GM13977 (cell line): ENCODE data around the gene SLC7A8.

Experiments used
- DNase-seq: peaks from one replicate; pipeline ENCODE4 v3.0.0; 2012; ENCODE audit warnings: low spot score
- in situ Hi-C: fragments of 300-500 bp; cut with MboI; formaldehyde crosslinking; loops from one replicate; pipeline ENCODE4 v1.12.0; 2022; ENCODE audit warnings: low sequenced_read_pairs, low pct_unique_long_range_greater_than_20kb, mixed read lengths, inconsistent platforms; ENCODE audit not compliant: unreplicated experiment
- TF ChIP-seq, protein P1 (sequence below): IDR thresholded peaks from 2 replicates; pipeline ENCODE4 v1.5.1; 2012; ENCODE audit warnings: mild to moderate bottlenecking, control low read depth; ENCODE audit not compliant: insufficient read depth; ENCODE audit errors: extremely low read depth, missing control alignments

Gene SLC7A8

DNA sequence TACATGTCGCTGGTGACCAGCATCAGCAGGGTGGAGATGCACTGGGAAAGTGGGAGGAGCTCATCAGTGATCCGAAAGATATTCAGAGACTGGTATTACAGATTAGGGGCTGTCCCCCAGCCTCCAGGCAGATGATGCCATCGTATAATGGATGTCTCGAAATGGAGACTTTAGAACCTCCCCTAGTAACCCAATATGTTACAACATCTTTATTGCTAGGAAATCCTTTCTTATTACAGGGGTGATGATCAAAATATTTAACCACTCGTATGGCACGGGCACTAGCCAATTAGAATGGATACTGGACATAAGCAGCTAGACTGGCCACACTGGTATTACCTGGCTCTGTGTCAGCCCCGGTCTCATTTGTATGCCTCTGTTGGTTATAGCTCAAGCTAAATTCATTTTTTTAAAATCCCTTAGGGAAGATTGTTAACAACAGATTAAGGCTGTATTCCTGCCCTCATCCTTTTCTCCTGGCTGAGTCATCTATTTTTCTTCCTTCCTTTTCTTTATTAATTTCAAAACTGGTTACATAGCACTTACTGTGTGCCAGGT lies 53.6 kb downstream of the SLC7A8 start:
- in situ Hi-C loops: loop anchor here (10.0 kb wide), 1 partner anchor 55 kb away; the partner anchor contains the start of gene SLC7A8
- no peak for DNase-seq
- TF ChIP-seq, protein P1, sequence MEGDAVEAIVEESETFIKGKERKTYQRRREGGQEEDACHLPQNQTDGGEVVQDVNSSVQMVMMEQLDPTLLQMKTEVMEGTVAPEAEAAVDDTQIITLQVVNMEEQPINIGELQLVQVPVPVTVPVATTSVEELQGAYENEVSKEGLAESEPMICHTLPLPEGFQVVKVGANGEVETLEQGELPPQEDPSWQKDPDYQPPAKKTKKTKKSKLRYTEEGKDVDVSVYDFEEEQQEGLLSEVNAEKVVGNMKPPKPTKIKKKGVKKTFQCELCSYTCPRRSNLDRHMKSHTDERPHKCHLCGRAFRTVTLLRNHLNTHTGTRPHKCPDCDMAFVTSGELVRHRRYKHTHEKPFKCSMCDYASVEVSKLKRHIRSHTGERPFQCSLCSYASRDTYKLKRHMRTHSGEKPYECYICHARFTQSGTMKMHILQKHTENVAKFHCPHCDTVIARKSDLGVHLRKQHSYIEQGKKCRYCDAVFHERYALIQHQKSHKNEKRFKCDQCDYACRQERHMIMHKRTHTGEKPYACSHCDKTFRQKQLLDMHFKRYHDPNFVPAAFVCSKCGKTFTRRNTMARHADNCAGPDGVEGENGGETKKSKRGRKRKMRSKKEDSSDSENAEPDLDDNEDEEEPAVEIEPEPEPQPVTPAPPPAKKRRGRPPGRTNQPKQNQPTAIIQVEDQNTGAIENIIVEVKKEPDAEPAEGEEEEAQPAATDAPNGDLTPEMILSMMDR: no peak

DNA sequence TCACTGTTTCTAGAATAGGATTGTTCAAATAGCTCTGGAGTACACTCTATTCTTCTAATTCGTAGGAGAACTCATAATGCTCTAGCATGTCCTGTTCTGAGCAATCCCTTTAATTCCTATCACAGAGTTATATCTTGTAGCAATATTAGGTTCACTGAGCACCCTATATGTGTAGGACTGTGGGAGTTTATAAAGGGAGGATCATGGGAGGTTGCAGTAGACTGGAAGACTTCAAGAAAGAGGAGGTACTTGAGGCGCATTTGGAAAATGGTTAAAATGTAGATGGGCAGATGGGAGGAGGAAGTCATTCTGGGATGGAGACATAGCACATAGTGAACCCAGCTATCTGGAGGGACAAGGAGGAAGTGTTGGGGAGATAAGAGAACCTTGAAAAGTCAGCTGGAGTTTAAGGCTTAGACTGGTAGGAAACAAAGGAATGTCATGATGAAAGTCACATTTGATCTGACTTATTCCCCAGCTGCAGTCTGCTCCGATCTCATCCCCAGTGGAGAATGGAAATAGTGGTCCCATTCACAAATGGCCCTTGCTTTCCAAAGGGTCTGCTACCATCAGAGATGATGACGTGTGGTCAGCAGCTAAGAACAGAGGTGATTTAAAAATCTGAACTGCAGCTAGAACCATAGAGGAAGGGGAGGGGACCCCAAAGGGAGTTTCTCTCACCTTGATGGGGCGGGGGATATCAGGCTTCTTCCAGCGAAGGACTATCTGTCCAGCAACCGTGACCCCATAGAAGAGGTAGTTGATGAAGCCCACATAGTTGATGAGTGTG lies 54.3 kb downstream of the SLC7A8 start:
- in situ Hi-C loops: loop anchor here (10.0 kb wide), 1 partner anchor 56 kb away; the partner anchor contains the start of gene SLC7A8
- TF ChIP-seq, protein P1: no peak
- no peak for DNase-seq

DNA sequence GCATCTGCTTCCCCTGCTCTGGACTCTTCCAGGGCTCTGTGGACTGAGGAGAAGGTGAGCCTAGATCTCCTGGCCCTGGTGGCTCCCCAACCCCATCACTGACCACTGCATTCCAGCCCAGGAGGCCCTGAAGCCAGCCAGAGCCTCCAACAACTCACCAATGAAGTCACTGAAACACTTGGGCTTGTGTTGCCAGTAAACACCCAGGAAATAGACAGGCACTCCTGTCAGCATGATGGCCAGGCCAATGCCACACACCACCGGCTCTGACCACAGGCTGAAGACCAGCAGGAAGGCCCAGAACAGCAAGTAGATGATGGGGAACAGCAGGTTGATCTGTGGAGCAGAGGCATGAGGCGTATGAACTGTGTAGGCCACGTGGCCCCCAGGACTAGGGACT lies 55.6 kb downstream of the SLC7A8 start:
- in situ Hi-C loops: loop anchor here (10.0 kb wide), 1 partner anchor 57 kb away; the partner anchor contains the start of gene SLC7A8
- no peak for DNase-seq
- TF ChIP-seq, protein P1: no peak

DNA sequence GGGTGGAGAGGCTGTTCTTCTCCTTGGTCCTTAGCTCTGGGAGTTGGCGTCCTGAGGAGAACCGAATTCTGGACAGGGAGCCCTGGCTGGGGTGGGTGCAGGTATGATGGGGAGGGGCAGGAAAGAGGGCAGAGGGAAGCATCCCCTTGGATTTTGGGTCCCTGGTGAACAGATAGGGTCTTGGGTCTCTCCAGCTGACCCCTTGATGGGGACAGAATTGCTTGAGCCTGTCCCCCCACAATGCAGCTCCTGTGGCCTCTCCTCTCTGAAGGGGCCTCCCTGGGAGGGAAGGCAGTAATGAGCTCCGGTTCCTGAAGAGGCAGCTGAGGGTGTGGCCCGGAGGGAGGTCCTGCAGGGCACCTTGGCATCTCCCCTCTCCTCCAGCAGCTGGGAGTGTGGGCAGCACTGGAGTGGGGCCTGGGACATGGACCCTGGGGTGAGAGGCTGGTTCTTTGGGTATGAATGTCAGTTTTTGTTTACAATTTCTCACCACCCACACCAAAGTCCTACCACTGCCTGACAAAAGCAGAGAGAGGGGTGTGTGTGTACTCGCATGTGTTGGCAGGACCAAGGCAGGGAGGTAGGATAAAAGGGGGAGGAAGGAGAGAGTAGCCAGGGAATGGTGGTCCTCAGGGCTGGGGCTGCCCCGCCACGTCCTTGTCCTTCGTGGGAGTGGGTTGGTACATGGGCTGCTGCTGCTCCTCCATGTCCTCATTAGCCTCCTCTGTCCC lies 56.7 kb downstream of the SLC7A8 start:
- in situ Hi-C loops: loop anchor here (10.0 kb wide), 1 partner anchor 58 kb away; the partner anchor contains the start of gene SLC7A8
- TF ChIP-seq, protein P1: no peak
- no peak for DNase-seq

DNA sequence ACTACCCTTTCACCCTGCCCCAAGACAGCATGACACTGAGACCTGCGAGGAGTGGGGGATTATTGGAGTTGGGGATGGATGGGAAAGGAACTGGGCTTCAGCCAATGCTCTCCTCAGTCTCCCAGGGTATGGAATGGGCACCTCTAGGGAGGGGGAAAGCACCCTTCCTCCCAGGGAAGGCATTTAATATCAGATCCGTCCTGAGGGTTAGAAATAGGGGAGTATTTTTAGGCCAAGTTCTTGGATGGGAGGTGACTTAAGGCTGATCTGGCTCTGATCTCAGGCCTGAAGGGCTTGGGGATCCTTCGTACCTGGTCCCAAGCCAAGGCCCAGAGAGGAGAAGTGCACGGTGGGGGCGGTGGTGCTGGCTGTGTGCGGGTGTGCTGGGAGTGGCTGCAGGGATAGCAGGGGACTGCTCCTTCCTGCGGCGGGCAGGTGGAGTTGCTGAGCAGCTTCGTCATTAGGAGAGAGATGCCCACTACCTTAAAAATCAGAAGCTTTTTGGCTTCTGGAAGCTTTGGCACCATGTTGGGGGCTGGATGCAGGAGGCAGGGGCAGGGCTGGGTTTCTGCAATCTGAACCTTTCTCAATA lies 57.4 kb downstream of the SLC7A8 start:
- no peak for DNase-seq
- in situ Hi-C loops: loop anchor here (10.0 kb wide), 1 partner anchor 59 kb away; the partner anchor contains the start of gene SLC7A8
- TF ChIP-seq, protein P1: no peak

DNA sequence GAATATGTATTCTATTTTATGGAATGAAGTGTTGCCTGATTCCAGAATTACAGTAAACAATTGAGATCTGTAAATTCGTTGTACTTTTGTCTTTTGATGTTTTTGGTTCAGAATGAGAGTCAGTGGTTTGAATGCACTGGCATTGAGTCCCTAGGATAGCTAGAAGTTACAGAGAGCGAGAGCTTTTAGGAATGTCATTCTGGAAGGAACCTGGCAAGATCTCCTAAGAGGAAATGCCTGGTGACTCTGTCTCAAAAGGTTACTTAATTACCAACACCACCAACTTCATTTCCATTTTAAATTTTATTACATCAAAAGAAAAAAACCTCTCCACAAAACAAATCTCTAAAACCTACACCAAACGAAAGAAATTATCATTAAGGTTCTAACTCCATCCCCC lies 58.4 kb downstream of the SLC7A8 start:
- TF ChIP-seq, protein P1: no peak
- in situ Hi-C loops: loop anchor here (10.0 kb wide), 1 partner anchor 60 kb away; the partner anchor contains the start of gene SLC7A8
- no peak for DNase-seq
